OCI-LY1 (cell line): ENCODE results near the gene FMNL1.
"Not testable (repeated sequence)": the region's sequence is repeated elsewhere in the genome, so short reads cannot be mapped to it uniquely, and the experiment has no call there.

Experiments
- EZH2 ChIP-seq: fragments of 200-600 bp; sonication (generic), shearing (Covaris generic); IDR thresholded peaks from 2 replicates; pipeline ENCODE4 v1.8.0; 2017; ENCODE audit warnings: borderline replicate concordance, mixed run types, mild to moderate bottlenecking, antibody characterized with exemption, low read length, moderate library complexity, mixed read lengths
- TF ChIP-seq, protein P1 (sequence below): fragments of 200-600 bp; sonication (generic), shearing (Covaris generic); IDR thresholded peaks from 2 replicates; pipeline ENCODE4 v1.5.1; 2017; ENCODE audit warnings: mild to moderate bottlenecking, antibody characterized with exemption, low read length, moderate library complexity, mixed read lengths

DNA sequence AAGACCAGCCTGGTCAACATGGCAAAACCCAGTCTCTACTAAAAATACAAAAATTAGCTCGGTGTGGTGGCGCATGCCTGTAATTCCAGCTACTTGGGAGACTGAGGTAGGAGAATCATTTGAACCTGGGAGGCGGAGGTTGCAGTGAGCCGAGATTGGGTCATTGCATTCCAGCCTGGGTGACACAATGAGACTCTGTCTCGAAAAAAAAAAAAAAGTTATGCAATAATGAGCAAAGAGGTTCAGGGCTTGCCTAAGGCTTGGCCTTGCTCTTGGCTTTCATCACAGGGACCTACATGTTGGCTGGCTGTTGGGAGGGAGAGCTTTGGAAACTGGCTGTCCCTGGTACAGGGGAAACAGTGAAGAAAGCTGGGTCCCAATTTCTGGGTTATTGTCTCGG is 19.8 kb upstream of the FMNL1 start:
- TF ChIP-seq, protein P1, sequence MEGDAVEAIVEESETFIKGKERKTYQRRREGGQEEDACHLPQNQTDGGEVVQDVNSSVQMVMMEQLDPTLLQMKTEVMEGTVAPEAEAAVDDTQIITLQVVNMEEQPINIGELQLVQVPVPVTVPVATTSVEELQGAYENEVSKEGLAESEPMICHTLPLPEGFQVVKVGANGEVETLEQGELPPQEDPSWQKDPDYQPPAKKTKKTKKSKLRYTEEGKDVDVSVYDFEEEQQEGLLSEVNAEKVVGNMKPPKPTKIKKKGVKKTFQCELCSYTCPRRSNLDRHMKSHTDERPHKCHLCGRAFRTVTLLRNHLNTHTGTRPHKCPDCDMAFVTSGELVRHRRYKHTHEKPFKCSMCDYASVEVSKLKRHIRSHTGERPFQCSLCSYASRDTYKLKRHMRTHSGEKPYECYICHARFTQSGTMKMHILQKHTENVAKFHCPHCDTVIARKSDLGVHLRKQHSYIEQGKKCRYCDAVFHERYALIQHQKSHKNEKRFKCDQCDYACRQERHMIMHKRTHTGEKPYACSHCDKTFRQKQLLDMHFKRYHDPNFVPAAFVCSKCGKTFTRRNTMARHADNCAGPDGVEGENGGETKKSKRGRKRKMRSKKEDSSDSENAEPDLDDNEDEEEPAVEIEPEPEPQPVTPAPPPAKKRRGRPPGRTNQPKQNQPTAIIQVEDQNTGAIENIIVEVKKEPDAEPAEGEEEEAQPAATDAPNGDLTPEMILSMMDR = not testable (repeated sequence)
- TF ChIP-seq EZH2 = not testable (repeated sequence)
